Measurements from ENCODE around the gene MALRD1.
"Not testable (repeated sequence)": the region's sequence is repeated elsewhere in the genome, so short reads cannot be mapped to it uniquely, and the experiment has no call there.

The MALRD1 gene

DNA sequence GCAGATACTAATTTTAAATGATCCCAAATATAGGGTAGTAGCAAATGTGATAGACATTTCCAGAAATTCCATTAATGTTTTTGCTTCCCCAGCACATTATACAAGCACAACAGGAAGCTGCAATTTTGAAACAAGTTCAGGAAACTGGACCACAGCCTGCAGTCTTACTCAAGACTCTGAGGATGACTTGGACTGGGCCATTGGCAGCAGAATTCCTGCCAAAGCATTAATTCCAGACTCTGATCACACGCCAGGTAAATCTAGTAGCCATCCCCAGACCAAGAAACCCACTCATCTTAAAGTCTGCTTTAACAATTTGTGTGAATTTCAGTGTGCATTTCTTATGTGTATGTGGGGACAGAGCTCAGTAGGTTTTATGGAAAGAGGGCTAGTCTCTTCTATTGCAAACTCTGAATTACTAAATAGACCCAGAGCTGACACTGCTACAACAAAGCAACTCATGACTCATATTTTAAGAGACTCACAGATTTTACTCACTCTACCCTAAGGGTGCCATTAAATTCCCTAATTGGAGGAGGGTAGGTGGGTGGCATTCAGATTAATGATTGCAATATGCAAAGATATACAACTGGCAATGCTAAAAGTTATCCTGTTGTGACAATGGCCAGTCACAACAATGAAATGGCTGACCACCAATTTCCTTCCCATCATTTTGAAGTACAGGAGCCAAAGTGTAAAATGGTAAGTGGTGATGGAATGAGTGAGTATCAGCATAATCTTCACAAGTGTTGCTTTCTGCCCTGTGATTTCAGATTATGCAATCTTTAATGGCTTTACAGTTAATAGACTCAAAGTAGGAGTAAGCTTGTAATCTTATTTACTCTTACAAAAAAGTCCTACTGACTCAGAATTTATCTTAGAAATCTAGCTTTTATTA is 450.0 kb downstream of the MALRD1 start:
- no peak for DNase-seq

DNA sequence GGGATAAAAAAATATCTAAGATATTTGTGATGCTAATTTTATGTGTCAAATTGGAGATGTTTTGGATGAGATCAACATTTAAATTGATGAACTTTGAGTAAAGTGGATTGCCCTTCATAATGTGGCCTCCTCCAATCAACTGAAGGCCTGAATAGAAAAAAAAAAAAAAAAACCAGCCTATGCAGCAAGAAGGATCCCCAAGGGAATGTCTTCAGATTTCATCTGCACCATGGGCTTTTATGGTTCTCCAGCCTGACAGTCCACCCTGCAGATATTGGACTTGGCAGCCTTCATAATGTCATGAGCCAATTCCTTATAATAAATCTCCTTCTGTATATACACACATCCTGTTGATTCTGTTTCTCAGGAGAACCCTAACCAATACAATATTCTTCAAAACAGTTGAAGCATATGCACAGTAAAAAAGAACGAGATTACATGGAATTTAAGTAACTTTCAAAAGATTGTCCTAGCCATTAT is 450.7 kb downstream of the MALRD1 start:
- no peak for DNase-seq

DNA sequence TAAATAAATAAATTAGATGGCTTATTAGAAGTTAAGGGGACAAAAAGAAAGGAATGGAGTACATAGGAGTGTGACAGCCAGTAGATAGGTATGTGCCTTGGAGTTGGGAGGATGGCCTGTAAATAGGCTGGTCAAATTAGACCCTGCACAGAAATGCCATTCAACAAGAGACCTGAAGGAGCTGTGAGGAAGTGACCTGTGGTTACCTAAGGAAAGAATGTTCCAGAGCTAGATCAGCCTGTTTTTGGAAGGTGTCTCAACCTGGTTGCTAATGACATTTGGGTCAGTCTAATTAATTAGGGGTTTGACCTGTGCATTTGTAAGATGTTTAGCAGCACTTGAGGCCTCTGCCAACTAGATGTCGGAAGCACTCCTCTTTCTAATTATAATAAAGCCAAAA is 452.4 kb downstream of the MALRD1 start:
- DNase-seq = no peak

DNA sequence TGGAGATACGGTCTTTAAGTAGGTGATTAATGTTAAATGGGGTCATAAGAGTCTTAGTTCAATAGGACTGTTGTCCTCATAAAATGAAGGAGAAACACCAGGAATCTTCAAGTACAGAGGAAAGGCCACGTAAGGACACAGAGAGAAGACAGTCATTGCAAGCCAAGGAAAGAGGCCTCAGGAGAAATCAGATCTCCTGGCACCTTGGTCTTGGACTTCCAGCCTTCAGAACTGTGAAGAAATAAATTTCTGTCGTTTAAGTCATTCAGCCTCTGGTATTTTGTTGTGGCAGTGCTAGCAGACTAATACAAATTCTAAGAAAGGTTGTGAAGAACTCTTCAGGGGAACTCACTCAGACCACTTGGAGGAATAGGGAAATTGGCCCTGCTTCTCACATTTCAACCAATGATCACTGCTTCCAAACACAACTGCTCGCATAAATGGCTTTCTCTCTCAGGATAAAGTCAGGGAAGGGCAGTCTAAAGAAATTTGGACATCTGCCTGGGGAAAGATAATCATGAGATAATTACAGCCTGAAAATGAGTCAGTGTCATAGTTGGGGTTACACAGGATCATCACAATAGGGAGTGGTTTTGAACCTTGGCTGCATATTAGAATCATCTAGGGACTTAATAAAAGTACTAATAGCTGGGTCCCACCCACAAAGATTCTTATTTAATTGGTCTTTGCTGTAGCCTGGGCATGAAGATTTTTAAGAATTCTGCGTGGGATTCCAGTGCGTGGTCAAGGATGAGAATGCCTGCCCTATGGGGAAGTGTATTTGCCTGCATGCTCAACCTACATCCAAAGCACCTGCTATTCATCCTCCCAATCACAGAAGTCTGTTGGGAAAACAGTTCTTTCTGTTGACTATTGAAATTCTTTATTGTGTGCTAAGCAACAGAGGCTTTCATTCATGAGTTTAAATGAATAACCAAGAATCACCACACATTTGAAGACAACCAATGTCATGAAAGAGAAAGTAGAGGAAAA is 457.0 kb downstream of the MALRD1 start:
- no peak for DNase-seq

DNA sequence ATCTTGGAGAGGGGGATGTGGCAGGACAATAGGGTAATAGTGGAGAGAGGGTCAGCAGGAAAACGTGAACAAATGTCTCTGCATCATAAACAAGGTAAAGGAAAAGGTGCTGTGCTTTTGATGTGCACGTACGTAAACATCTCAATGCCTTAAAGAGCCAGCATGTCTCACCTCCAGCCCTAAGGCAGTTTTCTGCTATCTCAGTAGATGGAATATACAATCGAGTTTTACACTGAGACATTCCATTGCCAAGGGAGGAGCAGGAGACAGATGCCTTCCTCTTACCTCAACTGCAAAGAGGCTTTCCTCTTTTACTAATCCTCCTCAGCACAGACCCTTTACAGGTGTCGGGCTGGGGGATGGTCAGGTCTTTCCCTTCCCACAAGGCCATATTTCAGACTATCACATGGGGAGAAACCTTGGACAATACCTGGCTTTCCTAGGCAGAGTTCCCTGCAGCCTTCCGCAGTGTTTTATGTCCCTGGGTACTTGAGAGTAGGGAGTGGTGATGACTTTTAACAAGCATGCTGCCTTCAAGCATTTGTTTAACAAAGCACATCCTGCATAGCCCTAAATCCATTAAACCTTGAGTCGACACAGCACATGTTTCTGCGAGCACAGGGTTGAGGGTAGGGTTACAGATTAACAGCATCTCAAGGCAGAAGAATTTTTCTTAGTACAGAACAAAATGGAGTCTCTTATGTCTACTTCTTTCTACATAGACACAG is 461.6 kb downstream of the MALRD1 start:
- DNase-seq = not testable (repeated sequence)

DNA sequence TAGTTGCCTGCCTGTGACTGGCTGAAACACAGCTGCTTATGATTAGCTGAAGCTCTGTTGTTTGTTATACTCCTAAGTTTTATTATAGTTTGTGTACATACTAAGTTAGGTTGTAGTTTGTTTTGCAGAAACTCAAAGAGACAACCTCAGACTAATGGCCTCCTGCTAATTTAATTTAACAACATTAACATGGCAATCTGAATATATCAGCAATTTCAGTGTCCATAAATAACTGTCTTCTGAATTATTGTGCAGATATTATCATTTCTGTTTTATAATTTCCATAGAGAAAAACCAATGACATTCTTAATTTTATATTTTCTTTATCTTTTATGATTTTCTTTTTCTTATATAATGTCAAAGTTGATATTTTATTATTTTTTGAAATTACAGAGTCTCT is 469.5 kb downstream of the MALRD1 start:
- DNase-seq = no peak

DNA sequence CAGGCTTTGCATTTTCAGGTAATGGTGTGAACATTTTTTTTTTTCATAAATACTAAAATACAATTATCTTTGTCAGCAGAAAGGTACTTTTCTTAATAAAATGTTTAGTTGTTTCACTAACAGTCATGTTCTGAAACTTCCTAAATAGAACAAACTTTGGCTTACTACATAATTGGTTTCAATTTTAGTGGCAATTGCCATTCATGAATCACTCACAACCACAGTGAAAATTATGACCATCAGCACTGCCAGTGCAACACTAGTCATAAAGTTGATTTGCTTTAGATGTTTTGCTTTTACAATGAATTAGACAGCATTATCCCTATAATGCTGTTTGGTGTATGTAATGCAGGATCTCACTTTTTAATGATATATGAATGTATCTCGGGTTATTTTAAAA is 470.0 kb downstream of the MALRD1 start:
- DNase-seq = no peak

DNA sequence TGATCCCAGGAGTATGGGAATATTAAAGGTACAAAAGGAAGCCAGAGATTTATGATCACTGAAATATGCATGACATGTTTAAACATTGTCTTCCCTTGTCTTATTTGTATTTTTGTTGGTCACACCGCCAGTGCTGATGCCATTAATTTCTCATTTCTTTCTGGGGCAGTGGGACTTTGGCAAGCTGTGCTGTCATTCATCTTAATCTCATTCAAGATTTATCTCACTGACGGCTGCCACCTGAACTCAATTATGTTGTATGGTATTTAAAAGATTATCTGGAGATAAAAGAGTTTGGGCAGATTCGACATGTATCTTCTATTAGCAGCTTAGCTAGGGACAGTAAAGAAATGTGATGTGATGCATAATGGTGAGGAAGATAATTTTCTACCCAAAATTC is 482.7 kb downstream of the MALRD1 start:
- no peak for DNase-seq

DNA sequence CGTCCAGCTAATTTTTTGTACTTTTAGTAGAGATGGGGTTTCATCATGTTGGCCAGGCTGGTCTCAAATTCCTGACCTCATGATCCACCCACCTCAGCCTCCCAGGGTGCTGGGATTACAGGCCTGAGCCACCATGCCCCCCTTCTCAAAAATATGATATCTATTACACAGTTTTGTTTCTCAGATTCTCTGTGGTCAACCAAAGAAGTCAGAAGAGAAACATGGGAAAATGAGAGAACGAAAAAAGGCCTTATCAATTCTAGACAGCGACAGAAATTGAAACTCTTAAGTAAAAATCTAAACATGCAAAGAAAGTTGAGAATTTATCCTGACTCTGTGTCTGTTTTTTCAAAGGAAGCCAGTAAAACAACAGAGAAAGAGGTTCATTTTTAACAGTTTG is 483.8 kb downstream of the MALRD1 start:
- no peak for DNase-seq

DNA sequence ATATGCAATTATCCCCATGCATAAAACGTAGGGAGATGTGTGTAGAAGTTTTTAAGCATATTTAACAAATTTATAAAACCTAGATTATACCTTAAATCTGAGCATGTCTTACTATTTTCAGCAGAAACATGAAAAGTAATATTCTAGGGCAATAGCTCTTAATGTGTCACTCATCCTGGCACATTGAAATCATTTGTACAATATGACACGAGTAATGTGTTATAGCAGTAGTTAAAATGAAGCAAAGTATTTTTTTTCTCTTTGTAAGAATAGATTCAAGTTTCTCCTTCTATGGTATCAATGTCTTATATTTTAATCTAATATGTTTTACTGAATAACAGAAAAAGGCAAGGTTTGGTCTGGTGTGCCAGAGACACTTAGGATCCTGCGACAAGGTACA is 492.7 kb downstream of the MALRD1 start:
- no peak for DNase-seq

DNA sequence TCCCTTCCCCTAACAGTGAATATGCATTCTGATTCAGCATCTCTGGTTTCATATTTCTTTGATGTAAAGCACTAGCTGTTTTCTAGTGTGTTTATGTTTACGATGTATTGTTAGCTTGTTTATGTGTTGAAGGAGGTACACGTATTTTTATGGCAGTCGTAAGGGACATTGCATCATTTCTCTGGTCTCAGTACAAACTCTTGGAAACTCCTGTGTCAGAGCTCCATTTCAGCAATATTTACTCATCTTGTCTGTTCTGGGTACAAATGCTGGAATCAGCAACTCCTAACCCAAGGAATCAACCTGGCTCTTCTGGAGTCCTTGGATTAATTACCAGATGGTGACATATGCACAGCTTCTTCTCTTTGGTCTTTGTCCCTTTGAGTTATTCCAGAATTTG is 497.6 kb downstream of the MALRD1 start:
- no peak for DNase-seq

DNA sequence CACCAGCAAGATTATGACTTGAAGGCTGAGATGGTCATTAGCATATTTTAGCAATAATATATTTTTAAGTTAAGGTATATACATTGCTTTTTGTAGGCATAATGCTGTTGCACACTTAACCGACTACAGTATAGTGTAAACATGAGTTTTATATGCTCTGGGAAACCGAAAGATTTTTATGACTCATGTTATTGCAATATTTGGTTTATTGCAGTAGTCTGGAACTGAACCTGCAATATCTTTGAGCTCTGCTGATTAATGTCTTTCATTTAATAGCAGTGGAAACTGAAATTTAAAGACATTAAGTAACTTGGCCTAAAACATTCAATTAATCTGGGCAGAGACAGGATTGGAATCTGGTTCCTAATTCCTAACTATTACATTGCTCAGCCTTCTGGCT is 500.9 kb downstream of the MALRD1 start:
- no peak for DNase-seq

DNA sequence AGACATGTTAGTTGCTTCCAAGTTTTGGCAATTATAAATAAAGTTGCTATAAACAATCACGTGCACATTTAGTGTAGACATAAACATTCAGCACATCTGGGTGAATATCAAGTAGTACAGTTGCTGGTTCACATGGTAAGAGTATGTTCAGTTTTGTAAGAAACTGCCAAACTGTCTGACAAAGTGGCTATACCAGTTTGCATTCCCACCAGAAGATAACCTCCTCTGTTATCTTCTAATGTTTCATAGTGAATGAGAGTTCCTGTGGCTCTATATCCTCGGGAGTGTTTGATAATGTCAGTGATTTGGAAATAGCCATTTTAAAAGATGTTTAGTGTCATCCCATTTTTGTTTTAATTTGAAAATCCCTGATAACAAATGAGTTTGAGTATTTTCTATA is 508.1 kb downstream of the MALRD1 start:
- DNase-seq = no peak

DNA sequence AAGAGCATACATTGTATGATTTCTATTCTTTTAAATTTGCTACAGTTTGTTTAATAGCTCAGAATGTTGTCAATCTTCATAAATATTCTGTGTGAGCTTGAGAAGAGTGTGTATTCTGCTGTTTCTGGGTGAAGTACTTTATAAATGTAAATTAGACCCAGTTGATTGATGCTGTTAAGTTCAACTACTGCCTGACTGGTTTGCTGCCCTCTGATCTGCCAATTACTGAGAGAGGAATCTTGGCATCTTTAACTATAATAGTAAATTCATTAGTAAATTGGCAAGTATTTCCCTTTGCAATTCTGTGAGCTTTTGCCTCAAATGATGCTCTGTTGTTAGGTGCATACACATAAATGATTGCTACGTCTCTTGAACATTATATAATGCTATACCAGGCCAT is 512.6 kb downstream of the MALRD1 start:
- DNase-seq = no peak

DNA sequence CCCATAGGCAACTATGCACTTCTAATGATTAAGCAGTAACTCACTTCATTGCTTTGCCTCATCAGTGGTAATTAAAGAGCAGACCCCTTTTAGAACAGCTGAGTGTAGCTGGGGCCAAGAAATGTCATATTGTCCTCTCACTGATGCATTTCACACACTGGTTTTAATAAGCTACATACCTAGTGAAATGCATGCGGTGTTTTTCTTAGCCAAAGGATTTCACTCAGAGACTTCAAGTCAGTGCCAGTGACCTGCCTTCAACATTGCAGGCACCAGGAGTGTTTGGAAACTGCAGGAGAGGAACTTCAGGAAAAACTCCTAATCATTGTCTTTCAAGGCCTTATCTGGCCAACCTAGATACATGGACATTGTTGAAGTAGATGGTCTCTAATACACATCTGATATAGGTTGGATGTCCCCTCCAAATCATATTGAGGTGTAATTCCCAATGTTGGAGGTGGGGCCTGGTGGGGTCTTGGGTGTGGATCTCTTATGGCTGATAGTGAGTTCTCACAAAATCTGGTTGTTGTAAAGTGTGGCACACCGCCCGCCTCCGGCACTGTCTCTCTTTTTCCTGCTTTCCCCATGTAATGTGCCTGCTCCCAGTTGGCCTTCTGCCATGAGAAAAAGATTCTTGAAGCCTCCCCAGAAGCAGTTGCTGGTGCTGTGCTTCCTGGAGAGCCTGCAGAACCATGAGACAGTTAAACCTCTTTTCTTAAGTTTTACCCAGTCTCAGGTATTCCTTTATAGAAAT is 515.0 kb downstream of the MALRD1 start:
- DNase-seq = no peak

DNA sequence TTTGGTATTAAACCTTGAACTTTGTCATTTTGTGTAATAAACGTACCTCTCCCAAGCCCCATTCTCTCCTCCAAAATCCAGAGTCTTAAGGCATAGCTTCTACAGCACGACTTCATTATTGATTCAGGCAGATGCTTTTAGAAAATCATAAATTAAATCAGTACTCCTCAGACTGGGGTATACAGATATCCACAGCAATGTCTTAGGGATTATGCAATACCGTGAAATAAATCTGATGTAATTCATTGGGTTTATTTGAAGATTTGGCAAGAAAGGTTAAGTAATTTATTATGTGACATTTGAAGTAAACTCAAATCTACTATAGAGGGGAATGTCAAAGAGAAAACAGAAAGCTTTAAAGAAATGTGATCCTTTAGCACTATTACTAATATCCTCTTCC is 521.5 kb downstream of the MALRD1 start:
- no peak for DNase-seq

DNA sequence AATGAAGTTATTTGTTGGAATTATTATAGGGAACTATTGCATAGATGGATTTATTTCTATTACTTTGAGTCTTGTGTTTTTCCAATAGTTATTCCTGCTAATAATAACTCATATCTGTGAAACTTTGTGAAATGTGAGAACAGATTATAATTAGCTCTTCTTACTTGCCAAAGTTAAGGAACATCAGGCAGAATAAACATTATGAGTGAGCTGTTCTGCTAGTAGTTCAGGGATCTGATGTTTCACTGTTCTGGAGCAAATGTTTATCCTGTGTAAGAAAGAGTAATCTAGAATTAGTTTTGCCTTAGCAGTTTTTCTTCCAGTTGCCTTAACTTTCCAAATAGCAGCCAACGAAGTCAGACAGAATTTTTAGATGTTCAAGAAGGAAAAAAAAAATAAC is 522.4 kb downstream of the MALRD1 start:
- no peak for DNase-seq

DNA sequence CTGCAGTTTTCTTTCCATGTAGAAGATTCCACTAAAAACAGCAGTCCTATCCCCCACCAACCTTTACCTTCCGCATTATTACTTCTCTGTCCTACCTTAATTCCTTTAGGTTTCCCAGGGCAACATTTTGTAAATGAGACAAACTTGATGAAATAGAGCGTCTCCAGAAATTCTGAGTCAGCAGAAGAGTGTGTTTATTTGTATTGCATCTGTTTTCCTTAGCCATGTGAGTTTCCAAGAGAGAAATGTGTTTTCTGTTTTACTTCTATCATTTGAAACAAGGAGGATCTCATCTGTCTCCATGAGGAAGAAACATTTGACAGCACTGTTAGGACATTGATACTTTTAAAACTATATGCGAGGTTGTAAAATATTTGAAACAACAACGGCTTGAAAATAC is 523.5 kb downstream of the MALRD1 start:
- DNase-seq = no peak

DNA sequence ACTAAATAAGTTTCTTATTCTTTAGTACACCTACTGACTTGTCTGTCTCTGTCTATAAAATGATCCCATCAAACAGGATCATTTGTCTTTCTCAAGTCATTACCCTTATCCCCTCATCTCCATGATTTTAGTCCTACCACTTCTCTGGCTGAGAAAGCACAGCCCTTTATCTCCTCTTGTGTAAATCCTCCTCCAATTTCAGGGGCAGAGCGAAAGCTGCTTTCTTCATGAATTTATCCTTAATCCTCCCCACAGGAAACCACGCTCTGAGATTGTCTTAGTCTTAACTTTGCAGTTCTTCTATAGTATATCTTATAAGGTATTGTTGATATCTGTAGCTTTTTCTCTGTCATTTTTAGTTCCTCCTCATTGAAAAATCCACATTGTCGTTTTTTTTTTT is 528.0 kb downstream of the MALRD1 start:
- no peak for DNase-seq

DNA sequence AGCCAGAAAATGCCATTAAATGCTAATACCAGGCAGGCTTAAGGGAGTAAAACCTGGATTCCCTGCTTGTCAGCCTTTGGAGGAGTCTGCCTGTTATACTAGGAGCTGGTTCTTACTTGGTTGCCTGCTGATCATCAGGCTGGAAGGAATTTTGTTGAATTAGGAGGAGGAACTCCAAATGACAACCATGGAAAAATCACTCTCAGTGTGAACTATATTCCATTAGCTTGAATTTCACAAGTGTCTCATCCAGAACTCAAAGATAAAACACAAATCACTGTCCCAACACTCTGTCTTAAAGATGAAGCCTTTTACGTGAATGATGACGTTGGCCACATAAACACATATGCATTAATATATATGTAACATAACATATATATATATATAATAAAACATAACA is 528.8 kb downstream of the MALRD1 start:
- no peak for DNase-seq

DNA sequence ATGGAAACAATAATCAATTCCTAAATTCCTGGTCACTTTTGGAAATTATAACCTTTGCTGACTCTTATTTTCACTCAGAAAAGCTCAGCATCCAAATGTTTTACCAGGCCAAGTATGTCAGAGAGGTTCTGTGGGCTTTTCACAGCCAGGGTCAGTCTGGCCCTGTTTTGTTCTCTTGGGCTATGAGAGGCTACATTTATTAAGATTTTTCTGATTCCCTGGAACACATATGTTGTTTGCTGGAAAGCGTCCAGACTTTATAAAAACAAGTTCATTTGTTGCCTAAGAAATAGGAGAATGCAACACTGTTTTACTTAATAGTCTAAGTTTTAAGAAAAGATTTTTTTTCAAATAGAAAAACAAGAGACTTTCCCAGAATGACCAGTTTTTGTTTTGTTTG is 529.2 kb downstream of the MALRD1 start:
- DNase-seq = no peak

DNA sequence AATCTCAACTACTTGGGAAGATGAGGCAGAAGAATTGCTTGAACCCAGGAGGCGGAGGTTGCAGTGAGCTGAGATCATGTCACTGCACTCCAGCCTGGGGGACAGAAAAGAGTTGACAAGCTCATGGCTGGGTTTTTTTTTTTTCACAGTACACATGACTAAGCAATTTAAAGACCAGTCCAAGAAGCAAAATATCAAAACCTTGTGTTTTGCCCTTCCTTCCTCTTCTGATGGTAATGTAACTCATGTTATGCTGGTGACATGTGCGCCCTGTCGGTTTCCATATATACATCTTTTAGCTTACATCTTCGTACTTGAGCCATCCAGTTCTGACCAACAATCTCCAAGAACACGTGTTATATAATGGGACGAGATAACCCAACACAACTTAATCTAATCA is 530.0 kb downstream of the MALRD1 start:
- DNase-seq = no peak

All from NCI-H2029 treated with DMSO at 0.1 percent for 48 hours (cell line).